ENCODE data around the gene PRTN3. TPM values are rescaled to one million over a fixed set of nuclear protein-coding genes. Genes with fewer than 3 reads are reported as not detected.

The PRTN3 gene
- total RNA-seq, 1 donor from 2014 or later: not detected

GRCh38 chr19:892243-892893, 51.6 kb downstream of the PRTN3 start:
- Mint-ChIP-seq H3K36me3 (ENCODE audit: low read depth, unreplicated experiment) (peaks cover 3% of the 10 kb centered on the region), H3K4me1 (ENCODE audit: unreplicated experiment) (peaks cover 6% of the 10 kb centered on the region), H3K4me3 (ENCODE audit: unreplicated experiment) (peak overlapping the region; percentile 93), H3K9me3 (ENCODE audit: unreplicated experiment) (no peaks in the 10 kb centered on the region), H3K27me3 (ENCODE audit: unreplicated experiment) (peaks cover 6% of the 10 kb centered on the region), H3K27ac (ENCODE audit: unreplicated experiment) (peak overlapping the region; percentile 67)
- peak; percentile 26 for DNase-seq (ENCODE audit: low spot score)
- TF ChIP-seq CTCF (IDR thresholded peaks at IDR 0.05; ENCODE audit: unreplicated experiment): no peak

- H3K4me3 Mint-ChIP-seq (ENCODE audit: unreplicated experiment): peak within 1 kb of the TSS; percentile 93
- H3K27me3 Mint-ChIP-seq (ENCODE audit: unreplicated experiment): peaks cover 7% of the 10 kb centered on the region
- H3K4me1 Mint-ChIP-seq (ENCODE audit: unreplicated experiment): peaks cover 6% of the 10 kb centered on the region
- peak; percentile 84 for DNase-seq (ENCODE audit: low spot score)
- no peaks in the 10 kb centered on the region for H3K9me3 Mint-ChIP-seq (ENCODE audit: unreplicated experiment)
- H3K27ac Mint-ChIP-seq (ENCODE audit: unreplicated experiment): peak within 1 kb of the TSS; percentile 99
- TF ChIP-seq CTCF (IDR thresholded peaks at IDR 0.05; ENCODE audit: unreplicated experiment): no peak
- peaks cover 3% of the 10 kb centered on the region for H3K36me3 Mint-ChIP-seq (ENCODE audit: low read depth, unreplicated experiment)
Measured at GRCh38 chr19:892894-893689, 52.3 kb downstream of the PRTN3 start, which contains the start of the genes MED16 and RNU6-9. Gene MED16 (minus strand): TSS chr19:893187. CDS start chr19:891131, 2,056 bp downstream. Gene RNU6-9 (plus strand): TSS chr19:893484.

- DNase-seq (ENCODE audit: low spot score): no peak
- peaks cover 6% of the 10 kb centered on the region for H3K4me1 Mint-ChIP-seq (ENCODE audit: unreplicated experiment)
- peaks cover 5% of the 10 kb centered on the region for H3K27me3 Mint-ChIP-seq (ENCODE audit: unreplicated experiment)
- H3K27ac Mint-ChIP-seq (ENCODE audit: unreplicated experiment): no peak overlapping the region
- peaks cover 3% of the 10 kb centered on the region for H3K36me3 Mint-ChIP-seq (ENCODE audit: low read depth, unreplicated experiment)
- TF ChIP-seq CTCF (IDR thresholded peaks at IDR 0.05; ENCODE audit: unreplicated experiment): no peak
- H3K9me3 Mint-ChIP-seq (ENCODE audit: unreplicated experiment): no peaks in the 10 kb centered on the region
- no peak overlapping the region for H3K4me3 Mint-ChIP-seq (ENCODE audit: unreplicated experiment)
Measured at GRCh38 chr19:896434-896833, 55.6 kb downstream of the PRTN3 start.

- Mint-ChIP-seq H3K36me3 (ENCODE audit: low read depth, unreplicated experiment) (peaks cover 3% of the 10 kb centered on the region), H3K9me3 (ENCODE audit: unreplicated experiment) (no peaks in the 10 kb centered on the region), H3K27me3 (ENCODE audit: unreplicated experiment) (peaks cover 5% of the 10 kb centered on the region), H3K27ac (ENCODE audit: unreplicated experiment) (no peak overlapping the region), H3K4me3 (ENCODE audit: unreplicated experiment) (no peak overlapping the region), H3K4me1 (ENCODE audit: unreplicated experiment) (peaks cover 6% of the 10 kb centered on the region)
- TF ChIP-seq CTCF (IDR thresholded peaks at IDR 0.05; ENCODE audit: unreplicated experiment): no peak
- no peak for DNase-seq (ENCODE audit: low spot score)
Measured at GRCh38 chr19:896999-897398, 56.2 kb downstream of the PRTN3 start.

All from endothelial cell (in vitro differentiated cells).